Heart right ventricle (tissue), 16 donors: Measurements from ENCODE around the gene TMEM207. TPM values are rescaled to one million over a fixed set of nuclear protein-coding genes. Genes with fewer than 3 reads are reported as not detected.

Experiments
- ATAC-seq, 8 donors: fragments of 200-7000 bp; cut with Tn5 transposase; one replicate each; pipeline ENCODE4 v1.9.1; 2020; ENCODE audit warnings: mild to moderate bottlenecking in 8 of 8, moderate library complexity in 8 of 8, moderate number of reproducible peaks in 1 of 8
- DNase-seq, 2 donors: peaks; one replicate each; pipeline ENCODE4 v3.0.0-alpha.2; 2020
- H3K27ac ChIP-seq, 10 donors: fragments of 200-600 bp; sonication (generic) in 2 of 10; one replicate each; pipeline versions ENCODE4 v1.5.0 to v1.8.0; 2020 to 2022; ENCODE audit warnings: mild to moderate bottlenecking in 3 of 10
- H3K27me3 ChIP-seq, 7 donors: fragments of 200-600 bp; one replicate each; pipeline ENCODE4 v1.8.0; 2021 to 2022; ENCODE audit warnings: mild to moderate bottlenecking in 2 of 7
- H3K36me3 ChIP-seq, 9 donors: fragments of 200-600 bp; sonication (generic) in 1 of 9; one replicate each; pipeline versions ENCODE4 v1.5.0 to v1.8.0; 2020 to 2022; ENCODE audit warnings: mild to moderate bottlenecking in 2 of 9
- H3K4me1 ChIP-seq, 9 donors: fragments of 200-600 bp; sonication (generic) in 1 of 9; one replicate each; pipeline versions ENCODE4 v1.5.0 to v1.8.0; 2020 to 2022; ENCODE audit warnings: mild to moderate bottlenecking in 4 of 9
- H3K4me3 ChIP-seq, 10 donors: fragments of 200-600 bp; sonication (generic) in 2 of 10; one replicate each; pipeline versions ENCODE4 v1.5.0 to v1.8.0; 2020 to 2022; ENCODE audit warnings: mild to moderate bottlenecking in 7 of 10, moderate library complexity in 2 of 10
- H3K9me3 ChIP-seq, 11 donors: fragments of 200-600 bp in 10 of 11; sonication (generic) in 2 of 11; one replicate each; pipeline versions ENCODE4 v1.5.0 to v1.8.0; 2013 to 2022; ENCODE audit warnings: mild to moderate bottlenecking in 2 of 11, control low read depth in 1 of 11, moderate library complexity in 1 of 11
- WGBS, 2 donors: extraction: QIAGEN DNeasy Blood & Tissue Kit; methylation state at CpG; one replicate each; pipeline ENCODE4 v1.1.7; 2013; ENCODE audit warnings: inconsistent platforms in 1 of 2; 5-methylcytosine and 5-hydroxymethylcytosine counted together
- intact Hi-C, 10 donors: fragments of 100-400 bp; cut with DNase I; formaldehyde crosslinking; loops; one replicate each; pipeline versions ENCODE4 v1.11.1 to v1.14.2; 2022
- polyA plus RNA-seq, 2 donors: library from polyadenylated mRNA; stranded (reverse); fragments of 200-250 nt; gene quantifications; one replicate each; pipeline ENCODE4 v1.2.3, GENCODE V29; 2013
- total RNA-seq, 10 donors: library from RNA; stranded (reverse); fragmentation: NEBNext Ultra II Directional in 3 of 10; extraction: Animal tissue kit (Norgen Biotek cat#: 25700) in 3 of 10; gene quantifications; one replicate each; pipeline versions ENCODE4 v1.2.1 to v1.2.4, GENCODE V29; 2021 to 2023
- TF ChIP-seq, protein P1 (sequence below), 9 donors: fragments of 200-600 bp; sonication (generic) in 2 of 9; IDR thresholded peaks; one replicate each; pipeline versions ENCODE4 v1.5.0 to v1.8.0; 2021 to 2022; ENCODE audit warnings: antibody characterized with exemption in 9 of 9, mild to moderate bottlenecking in 5 of 9, moderate library complexity in 1 of 9
- donor health status: Arrhythmogenic right ventricular cardiomyopathy.
- donor health status: ischemic (EF 13 %, LVEDD 7.1; RV severe dilation, severe dysfunction).
- donor health status: healthy with polysubstance abuse.
- donor health status: DM: no; HTN: yes; CAD: no.
- donor health status: DM: no; HTN: no; CAD: no.
- donor health status: ischemic (EF 25% LVEDD 6.9; RV normal size, moderate dysfunction).
- donor health status: ischemic (EF 25% LVEDD 5.7; RV mildly dilated, moderate dysfunction).
- donor health status: healthy.
- donor health status: DM: yes; HTN: yes; CAD: no.
- donor health status: Ischemic cardiomyopathy.
- donor health status: ischemic (EF 35%, LVEDD 5.7; RV mildly dilated, moderate dysfunction).
- donor health status: nonischemic (EF 11% LVEDD 7.7; RV severe dilation, severe dysfunction).
- donor health status: DM: yes; HTN: yes; CAD: no.
- donor health status: PGD.
- donor health status: ischemic (EF 29% LVEDD 5.4; RV normal size, mild dysfunction).
- donor health status: nonischemic (EF 23%, LVEDD 6.1; RV moderate dilation, normal function).

Gene TMEM207
- total and polyA plus RNA-seq, 12 donors, result not detected

DNA sequence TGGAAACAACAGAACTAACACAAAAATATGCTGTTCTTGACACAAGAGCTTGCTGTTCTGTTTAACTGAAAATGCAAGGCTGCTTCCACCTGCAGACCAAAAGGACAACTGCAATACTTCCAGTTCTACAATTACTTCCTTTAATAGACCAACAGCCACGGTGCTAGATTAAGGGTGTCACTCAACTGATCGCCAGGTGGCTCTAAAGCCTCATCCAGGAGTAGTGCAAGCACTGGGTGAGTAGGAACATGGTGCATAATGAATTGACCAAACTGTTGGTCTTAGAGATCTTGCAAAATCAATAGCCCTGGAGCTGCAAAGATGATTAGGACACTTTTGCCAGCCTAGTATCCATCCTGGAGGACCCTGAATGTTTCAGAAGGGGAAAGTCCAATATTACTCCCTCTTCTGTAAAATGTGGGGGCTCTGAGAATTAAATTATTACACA is 65.4 kb downstream of the TMEM207 start:
- peak in 1 of 2 donors; percentile 23 for DNase-seq
- Histone ChIP-seq H3K4me1 (no peaks in the 10 kb centered on the region), H3K27ac (no peak overlapping the region), H3K4me3 (no peak overlapping the region), H3K36me3 (no peaks in the 10 kb centered on the region), H3K9me3 (no peaks in the 10 kb centered on the region), H3K27me3 (peaks cover 0 to 4% (median 0%) of the 10 kb centered on the region in 7 donors)
- peak in 7 of 8 donors; percentile 33 to 90 (median 78) for ATAC-seq
- intact Hi-C loops, result loop anchor here in 3 of 10 donors (5.0 to 10.0 kb wide), 2 partner anchors 160 to 417 kb away; no protein-coding TSS in a partner anchor
- TF ChIP-seq, protein P1, sequence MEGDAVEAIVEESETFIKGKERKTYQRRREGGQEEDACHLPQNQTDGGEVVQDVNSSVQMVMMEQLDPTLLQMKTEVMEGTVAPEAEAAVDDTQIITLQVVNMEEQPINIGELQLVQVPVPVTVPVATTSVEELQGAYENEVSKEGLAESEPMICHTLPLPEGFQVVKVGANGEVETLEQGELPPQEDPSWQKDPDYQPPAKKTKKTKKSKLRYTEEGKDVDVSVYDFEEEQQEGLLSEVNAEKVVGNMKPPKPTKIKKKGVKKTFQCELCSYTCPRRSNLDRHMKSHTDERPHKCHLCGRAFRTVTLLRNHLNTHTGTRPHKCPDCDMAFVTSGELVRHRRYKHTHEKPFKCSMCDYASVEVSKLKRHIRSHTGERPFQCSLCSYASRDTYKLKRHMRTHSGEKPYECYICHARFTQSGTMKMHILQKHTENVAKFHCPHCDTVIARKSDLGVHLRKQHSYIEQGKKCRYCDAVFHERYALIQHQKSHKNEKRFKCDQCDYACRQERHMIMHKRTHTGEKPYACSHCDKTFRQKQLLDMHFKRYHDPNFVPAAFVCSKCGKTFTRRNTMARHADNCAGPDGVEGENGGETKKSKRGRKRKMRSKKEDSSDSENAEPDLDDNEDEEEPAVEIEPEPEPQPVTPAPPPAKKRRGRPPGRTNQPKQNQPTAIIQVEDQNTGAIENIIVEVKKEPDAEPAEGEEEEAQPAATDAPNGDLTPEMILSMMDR (IDR thresholded peaks at IDR 0.05), result peak; percentile 22 to 67 (median 51)
- 14 to 16% methylated on average over 2 of the region's 2 CpGs for WGBS, 2 donors

DNA sequence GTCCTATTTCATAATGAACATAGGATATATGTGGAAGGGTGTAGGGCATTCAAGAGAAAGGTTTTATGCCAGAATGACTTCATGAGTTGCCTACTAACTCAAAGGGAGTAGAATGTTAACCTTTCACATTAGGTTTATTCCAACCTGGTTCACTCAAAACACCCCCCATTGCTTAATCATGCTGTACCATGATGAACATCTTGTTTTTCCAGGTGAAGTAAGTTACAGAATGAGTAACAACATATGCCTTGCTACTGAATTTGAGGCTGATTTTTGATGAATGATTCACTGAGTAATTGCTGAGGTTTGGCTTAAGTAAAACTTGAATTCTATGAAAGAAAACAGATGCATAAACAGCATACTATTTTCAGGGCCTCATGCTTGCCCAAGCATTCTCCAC is 67.6 kb downstream of the TMEM207 start:
- intact Hi-C loops, result loop anchor here in 3 of 10 donors (5.0 to 10.0 kb wide), 2 partner anchors 157 to 415 kb away; no protein-coding TSS in a partner anchor
- TF ChIP-seq, protein P1 (IDR thresholded peaks at IDR 0.05), result no peak
- ATAC-seq, result no peak

GRCh38 chr3:190381441-190381840 is 68.3 kb downstream of the TMEM207 start:
- ATAC-seq, result no peak
- intact Hi-C loops, result loop anchor here in 3 of 10 donors (5.0 to 10.0 kb wide), 2 partner anchors 157 to 414 kb away; no protein-coding TSS in a partner anchor
- H3K27ac ChIP-seq, result no peak overlapping the region

More for the DNA sequence above, 67.6 kb downstream of the TMEM207 start:
- H3K27ac ChIP-seq, result no peak overlapping the region
- H3K4me3 ChIP-seq, result no peak overlapping the region
- H3K9me3 ChIP-seq, result no peaks in the 10 kb centered on the region
- DNase-seq, result no peak
- H3K27me3 ChIP-seq, result peaks cover 0 to under 1% (median 0%) of the 10 kb centered on the region in 7 donors
- H3K4me1 ChIP-seq, result no peaks in the 10 kb centered on the region
- H3K36me3 ChIP-seq, result no peaks in the 10 kb centered on the region

GRCh38 chr3:190380184-190380583 is 69.5 kb downstream of the TMEM207 start:
- TF ChIP-seq, protein P1 (IDR thresholded peaks at IDR 0.05), result no peak
- H3K4me1 ChIP-seq, result no peaks in the 10 kb centered on the region
- no peaks in the 10 kb centered on the region for H3K9me3 ChIP-seq
- H3K36me3 ChIP-seq, result no peaks in the 10 kb centered on the region
- no peak for DNase-seq
- peaks cover 0 to 12% (median 0%) of the 10 kb centered on the region in 7 donors for H3K27me3 ChIP-seq
- H3K4me3 ChIP-seq, result no peak overlapping the region
- intact Hi-C loops, result loop anchor here in 3 of 10 donors (5.0 to 10.0 kb wide), 2 partner anchors 155 to 413 kb away; no protein-coding TSS in a partner anchor
- no peak for ATAC-seq
- H3K27ac ChIP-seq, result no peak overlapping the region

More at GRCh38 chr3:190381441-190381840, 68.3 kb downstream of the TMEM207 start:
- Histone ChIP-seq H3K4me3 (no peak overlapping the region), H3K4me1 (no peaks in the 10 kb centered on the region), H3K27me3 (peaks cover 0 to 6% (median 0%) of the 10 kb centered on the region in 7 donors), H3K36me3 (no peaks in the 10 kb centered on the region), H3K9me3 (no peaks in the 10 kb centered on the region)
- TF ChIP-seq, protein P1 (IDR thresholded peaks at IDR 0.05), result no peak
- DNase-seq, result no peak

Other genes starting within 250 kb of the TMEM207 start
- under 1 TPM in 8 of 10 donors, not detected in 2; 0.10 to 0.78 (median 0.17) TPM for gene CLDN1, start 127.5 kb downstream of the TMEM207 start, total RNA-seq
- gene CLDN1, start 127.5 kb downstream of the TMEM207 start, polyA plus RNA-seq, result under 1 TPM; 0.10 to 0.29 TPM
- not detected for gene CLDN16, start 61.7 kb downstream of the TMEM207 start, total RNA-seq
- gene CLDN16, start 61.7 kb downstream of the TMEM207 start, polyA plus RNA-seq, result not detected
- gene IL1RAP, start 64.2 kb upstream of the TMEM207 start, total RNA-seq, result 10 to 100 TPM in 4 of 10 donors, 1 to 10 TPM in 6; 3.9 to 11.9 (median 8.7) TPM
- gene IL1RAP, start 64.2 kb upstream of the TMEM207 start, polyA plus RNA-seq, result 1 to 10 TPM; 2.1 to 5.9 TPM